Limb (tissue), 2 donors: Measurements from ENCODE around the gene POC5.
"Not testable (repeated sequence)": the region's sequence is repeated elsewhere in the genome, so short reads cannot be mapped to it uniquely, and the experiment has no call there.

ENCODE experiments used
- DNase-seq, 2 donors: peaks; one replicate each; pipeline ENCODE4 v3.0.0-alpha.2; 2016; ENCODE audit errors: extremely low spot score in 2 of 2

The POC5 gene, protein sequence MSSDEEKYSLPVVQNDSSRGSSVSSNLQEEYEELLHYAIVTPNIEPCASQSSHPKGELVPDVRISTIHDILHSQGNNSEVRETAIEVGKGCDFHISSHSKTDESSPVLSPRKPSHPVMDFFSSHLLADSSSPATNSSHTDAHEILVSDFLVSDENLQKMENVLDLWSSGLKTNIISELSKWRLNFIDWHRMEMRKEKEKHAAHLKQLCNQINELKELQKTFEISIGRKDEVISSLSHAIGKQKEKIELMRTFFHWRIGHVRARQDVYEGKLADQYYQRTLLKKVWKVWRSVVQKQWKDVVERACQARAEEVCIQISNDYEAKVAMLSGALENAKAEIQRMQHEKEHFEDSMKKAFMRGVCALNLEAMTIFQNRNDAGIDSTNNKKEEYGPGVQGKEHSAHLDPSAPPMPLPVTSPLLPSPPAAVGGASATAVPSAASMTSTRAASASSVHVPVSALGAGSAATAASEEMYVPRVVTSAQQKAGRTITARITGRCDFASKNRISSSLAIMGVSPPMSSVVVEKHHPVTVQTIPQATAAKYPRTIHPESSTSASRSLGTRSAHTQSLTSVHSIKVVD

GRCh38 chr5:75717082-75717922, at the start of gene POC5:
Gene POC5, minus strand, starts transcription at chr5:75717437. Its CDS starts 4,500 bp downstream, at chr5:75712937.
- DNase-seq: peak; percentile 94 to 99

DNA sequence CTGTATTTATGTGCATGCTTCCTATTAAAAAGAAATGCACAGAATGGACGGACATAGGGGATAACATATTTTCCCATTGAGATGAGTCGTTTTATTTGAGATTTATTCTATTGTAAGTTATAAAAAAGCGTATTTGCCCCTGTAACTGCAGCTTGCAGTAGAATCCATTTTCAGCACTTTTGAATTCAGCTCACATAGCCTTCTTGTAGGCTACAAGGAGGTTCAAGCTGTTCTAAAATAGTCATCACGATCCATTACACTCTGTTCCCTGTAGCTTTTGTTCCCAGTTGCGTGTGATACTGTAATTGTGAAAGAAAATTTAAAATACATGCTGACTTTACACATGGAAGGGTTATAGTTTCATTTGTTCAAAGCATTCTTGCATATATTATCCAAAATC, 40.9 kb upstream of the POC5 start:
- no peak for DNase-seq

DNA sequence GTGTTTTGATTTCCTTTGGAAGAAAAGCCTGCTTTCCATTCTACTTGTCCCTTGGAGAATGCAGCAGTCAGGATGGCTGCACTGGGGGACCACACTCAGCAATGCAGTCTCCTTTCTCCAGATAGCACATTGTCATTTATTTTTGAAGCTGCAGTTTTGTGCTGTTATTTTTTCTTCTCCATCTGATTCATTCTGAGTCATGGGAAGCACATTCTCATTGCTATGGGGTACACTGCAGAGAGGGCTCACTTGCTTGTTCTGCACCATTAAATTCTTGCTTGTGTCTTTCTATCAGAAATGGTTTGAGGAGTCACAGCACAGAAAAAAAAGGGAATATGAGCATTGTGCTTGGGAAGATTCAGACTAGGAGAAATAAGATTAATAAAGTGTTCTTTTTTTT, 39.7 kb upstream of the POC5 start:
- no peak for DNase-seq

- DNase-seq: no peak
Measured at GRCh38 chr5:75756211-75756610, 39.0 kb upstream of the POC5 start.

- no peak for DNase-seq
Measured at GRCh38 chr5:75753182-75753581, 35.9 kb upstream of the POC5 start.

DNA sequence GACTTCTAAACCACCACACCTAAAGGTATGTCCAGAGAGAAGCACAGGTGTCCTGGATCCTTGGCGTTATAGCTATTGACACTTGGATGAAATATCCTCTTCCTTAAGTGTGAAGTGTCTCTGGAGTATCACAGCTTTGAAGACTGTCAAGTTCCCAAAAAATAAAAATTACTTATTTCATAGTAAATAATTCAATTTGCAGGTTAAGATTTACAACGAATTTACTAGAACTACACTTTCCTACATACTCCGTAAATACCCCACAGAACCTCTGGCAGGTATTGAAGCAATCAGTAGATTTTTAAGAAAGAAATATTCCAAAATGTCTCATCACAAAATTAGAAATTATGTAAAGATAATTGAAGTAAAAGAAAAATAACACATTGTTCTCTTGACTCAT, 27.1 kb upstream of the POC5 start:
- no peak for DNase-seq

DNA sequence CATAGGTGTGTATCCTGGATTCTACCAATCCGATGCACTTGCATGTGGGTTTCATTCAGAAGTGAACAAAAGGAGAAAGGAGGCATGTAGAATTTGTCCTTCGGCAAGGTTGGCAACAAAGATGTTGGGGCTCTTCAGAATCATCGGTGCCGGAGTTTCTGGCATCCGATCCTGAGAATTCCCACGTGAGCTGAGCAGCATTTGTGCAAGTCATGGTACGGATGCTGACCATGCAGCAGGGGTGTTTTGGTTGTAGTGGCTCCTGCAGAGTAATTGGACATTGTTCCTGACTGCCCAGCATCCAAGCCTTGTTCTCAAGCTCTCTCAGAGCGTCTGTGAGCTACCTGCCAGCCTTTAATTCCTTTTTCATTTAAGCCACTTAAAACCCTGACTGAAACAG, 19.0 kb upstream of the POC5 start:
- DNase-seq: no peak

GRCh38 chr5:75734913-75735789, 17.9 kb upstream of the POC5 start:
- peak in 1 of 2 donors; percentile 55 for DNase-seq

DNA sequence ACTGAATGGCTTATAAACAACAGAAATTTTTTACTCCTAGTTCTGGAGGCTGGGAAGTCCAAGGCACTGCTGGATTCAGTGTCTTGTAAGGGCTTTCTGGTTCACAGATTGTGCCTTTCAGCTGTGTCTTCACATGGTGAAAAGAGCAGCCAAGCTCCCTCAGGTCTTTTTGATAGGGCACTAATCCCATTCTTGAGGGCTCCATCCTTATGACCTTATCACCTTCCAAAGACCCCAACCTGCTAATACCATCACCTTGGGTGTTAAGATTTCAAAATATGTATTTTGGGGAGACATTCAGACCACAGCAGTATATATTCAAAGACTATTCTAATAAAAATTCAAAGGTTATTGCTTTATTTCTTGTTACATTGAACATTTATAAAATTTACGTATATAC, 16.5 kb upstream of the POC5 start:
- no peak for DNase-seq

- DNase-seq: not testable (repeated sequence)
Measured at GRCh38 chr5:75731515-75731914, 14.3 kb upstream of the POC5 start.

GRCh38 chr5:75729321-75729720, 12.1 kb upstream of the POC5 start:
- DNase-seq: no peak

GRCh38 chr5:75727931-75728330, 10.7 kb upstream of the POC5 start:
- no peak for DNase-seq

DNA sequence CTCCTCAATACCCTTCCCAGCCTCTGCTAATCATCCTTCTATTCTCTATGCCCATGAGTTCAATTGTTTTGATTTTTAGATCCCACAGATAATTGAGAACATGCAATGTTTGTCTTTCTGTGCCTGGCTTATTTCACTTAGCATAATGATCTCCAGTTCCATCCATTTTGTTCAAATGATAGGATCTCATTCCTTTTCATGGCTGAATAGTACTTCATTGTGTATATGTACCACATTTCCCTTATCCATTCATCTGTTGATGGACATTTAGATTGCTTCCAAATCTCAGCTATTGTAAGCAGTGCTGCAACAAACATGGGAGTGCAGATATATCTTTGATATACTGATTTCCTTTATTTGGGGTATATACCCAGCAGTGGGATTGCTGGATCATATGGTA, 9.0 kb upstream of the POC5 start:
- not testable (repeated sequence) for DNase-seq

DNA sequence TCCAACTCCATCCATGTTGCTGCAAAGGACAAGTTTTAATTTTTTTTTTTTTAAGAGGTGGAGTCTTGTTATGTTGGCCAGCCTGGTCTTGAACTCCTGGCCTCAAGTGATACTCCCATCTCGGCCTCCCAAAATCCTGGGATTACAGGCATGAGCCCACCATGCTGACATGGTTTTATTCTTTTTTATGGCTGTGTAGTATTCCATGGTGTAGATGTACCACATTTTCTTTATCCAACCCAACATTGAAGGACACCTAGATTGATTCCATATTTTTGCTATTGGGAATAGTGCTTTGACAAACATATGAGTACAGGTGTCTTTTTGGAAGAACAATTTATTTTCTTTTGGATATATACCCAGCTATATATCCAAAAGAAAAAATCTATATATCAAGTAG, 6.1 kb upstream of the POC5 start:
- DNase-seq: no peak

GRCh38 chr5:75721573-75721972, 4.3 kb upstream of the POC5 start:
- no peak for DNase-seq

DNA sequence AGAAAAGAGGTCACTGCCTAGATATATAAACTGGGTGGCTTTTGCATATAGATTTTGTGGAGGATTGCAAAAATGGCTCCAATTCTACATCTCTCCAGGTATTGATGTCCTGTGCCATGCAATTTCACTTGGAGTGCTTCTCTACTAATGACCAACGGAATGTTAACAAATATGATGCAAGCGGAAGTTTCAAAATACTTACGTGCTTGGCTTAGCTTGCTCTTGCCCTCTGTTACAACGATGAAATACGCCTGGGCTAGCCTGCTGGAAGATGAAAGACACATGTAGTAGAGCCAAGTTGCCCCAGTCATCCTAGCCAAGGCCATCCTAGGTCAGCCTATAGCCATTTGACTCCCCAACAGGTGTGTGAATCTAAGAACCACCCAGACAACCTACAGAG, 3.6 kb upstream of the POC5 start:
- no peak for DNase-seq

- peak in 1 of 2 donors; percentile 34 for DNase-seq
Measured at GRCh38 chr5:75716715-75717081, 539 bp downstream of the POC5 start.

- DNase-seq: no peak
Measured at GRCh38 chr5:75712091-75712490, 5.1 kb downstream of the POC5 start.

DNA sequence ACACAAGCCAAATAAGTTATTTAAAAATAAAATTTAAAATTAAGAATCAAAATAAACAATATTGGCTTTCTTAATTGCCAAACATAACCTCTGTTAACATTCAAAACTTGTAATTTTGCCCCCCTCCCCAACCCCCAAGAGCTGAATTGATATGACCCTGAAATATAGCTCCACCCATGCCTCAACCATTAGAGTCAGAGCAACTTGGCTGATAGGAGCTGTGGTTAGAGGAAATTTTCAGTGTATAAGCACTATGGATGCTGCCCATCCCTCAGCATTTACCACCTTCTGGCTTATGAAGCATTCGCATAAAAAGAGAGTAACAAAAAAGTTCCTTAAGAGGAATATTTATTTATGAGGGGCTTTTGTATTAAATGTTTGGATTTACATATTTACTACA, 6.1 kb downstream of the POC5 start:
- no peak for DNase-seq

DNA sequence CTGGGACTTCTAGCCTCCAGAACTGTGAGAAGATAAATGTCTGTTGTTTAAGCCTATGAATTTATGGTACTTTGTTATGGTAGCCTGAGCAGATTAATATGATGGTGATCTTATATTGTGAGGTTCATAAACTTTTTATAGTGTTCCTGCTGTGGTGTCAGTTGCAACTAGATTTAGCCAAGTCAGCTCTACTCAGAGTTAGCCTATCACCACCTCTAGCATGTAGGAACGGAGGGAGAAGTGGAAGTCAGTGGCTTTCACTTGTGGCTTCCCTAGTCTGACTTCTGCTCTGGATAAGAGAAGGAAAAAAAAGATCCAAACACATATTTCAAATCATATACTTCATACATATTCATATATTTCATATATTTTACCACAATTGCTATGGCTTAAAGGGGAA, 6.6 kb downstream of the POC5 start:
- DNase-seq: no peak

- no peak for DNase-seq
Measured at GRCh38 chr5:75707911-75708509, 9.2 kb downstream of the POC5 start.
